ENCODE data around the gene THSD4. TPM values are rescaled to one million over a fixed set of nuclear protein-coding genes. Genes with fewer than 3 reads are reported as not detected.

THSD4 gene
- total RNA-seq, 1 donor from 2014 or later: 2.7 TPM

DNA sequence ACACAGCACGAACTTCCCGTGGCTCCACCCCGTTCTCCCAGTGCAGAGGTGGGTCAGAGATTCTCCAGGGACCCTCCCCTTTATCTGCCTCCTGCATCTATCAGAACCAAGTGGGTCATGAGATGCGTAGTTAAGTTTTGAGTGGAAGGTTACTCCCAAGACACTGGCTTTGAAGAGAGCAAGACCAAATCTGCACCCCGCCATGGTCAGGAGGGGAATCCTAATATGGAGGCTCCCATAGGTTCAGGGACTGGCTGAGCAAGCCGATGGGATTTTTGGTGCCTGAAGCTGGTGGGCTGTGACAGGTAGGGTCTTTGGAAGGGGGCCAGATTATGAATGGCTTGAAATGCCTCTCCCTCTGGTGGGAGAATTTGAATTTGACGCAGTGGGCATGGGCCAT lies 488.1 kb downstream of the THSD4 start:
- DNase-seq (ENCODE audit: low read depth): no peak

DNA sequence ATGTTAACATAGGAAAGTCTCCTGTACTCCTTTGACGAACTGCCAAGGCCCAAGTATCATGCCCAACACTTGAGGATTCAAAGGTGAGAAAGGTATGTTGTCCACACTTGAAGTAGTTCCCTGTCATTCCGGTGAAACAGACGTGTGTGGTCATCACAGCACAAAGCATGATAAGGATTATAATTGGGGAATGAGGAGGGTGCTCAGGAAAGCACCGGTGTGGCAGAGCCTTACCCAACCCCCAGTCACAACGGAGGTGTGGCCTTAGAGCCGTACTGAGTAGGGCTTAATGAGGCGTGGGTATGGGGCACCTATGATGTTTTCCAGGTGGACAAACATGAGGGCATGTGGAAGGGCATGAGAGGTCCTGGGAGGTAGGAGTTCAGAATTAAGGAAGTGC lies 492.1 kb downstream of the THSD4 start:
- no peak for DNase-seq (ENCODE audit: low read depth)

DNA sequence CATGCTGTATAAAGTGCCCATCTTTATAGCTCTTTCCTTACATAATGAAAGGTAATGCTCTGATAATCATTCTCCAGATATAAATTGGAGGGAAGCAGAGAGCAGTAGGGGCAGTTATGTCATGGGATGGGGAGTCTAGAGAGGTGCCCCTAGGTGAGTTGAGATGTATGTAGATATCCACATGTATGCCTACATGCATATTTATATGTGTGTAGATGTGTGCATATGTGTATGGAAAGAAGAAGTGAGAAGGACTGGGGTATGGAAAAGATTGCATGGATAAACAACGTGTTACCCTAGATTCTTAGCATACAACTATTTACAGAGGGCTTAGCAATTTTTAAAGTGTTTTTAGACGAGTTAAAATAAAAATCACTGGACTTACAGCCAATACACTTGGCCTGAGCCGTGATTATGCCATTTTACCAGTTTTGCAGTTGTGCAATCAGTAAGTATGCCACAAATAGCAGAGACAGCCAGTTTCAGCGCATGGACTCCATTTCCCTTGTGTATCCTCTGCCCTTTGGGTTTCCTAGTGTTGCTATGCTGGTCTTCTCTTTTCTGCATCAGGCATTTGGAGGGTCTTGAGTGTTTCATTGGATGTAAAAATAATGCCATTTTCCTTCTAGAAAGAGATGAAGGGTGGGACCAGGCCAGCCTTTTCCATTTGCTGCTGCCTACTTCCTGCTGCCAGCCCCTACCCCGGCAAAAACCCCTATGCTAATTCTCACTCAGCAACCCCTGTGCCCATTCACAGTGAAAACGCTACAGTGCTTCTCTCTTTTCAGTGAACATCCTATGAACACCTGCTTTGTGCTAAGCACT lies 495.7 kb downstream of the THSD4 start:
- DNase-seq (ENCODE audit: low read depth): no peak

DNA sequence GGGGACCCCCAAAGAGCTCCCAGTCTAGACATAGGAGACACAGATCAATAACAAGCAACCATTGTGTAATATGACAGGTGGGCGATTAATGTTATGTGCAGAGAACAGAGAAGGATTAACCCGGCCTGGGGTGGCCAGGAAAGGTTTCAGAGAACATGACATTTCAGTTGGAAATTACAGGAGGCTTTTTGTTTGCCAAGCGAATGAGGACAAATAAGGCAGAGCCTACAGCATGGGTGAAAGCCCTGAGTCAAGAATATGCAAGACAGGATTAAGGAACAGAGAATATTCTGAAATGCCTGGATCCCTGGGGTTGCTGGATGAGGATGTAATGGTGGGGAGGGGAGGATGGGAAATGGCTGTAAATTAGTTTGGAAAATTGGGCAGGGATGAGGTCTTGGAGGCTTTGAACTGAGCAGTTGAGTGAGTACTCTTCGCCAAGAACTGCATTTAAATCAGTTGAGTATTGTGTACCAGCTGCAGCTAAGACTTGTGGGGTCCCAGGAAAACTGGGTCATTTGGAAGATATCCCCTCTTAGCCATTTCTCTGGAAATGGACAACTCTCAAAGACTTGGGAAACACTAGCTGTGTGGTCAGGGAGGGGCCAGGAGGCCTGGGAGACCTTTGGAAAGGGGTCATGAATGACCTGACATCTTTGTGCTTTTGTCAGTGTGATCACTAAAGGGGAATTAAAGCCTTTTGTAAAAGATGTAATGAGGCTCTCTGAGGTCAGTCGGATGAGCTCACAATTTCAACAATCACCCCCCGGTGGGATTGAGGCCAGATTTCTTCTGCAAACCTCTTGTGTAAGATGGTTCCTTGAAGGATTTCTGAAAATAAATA lies 496.5 kb downstream of the THSD4 start:
- no peak for DNase-seq (ENCODE audit: low read depth)

DNA sequence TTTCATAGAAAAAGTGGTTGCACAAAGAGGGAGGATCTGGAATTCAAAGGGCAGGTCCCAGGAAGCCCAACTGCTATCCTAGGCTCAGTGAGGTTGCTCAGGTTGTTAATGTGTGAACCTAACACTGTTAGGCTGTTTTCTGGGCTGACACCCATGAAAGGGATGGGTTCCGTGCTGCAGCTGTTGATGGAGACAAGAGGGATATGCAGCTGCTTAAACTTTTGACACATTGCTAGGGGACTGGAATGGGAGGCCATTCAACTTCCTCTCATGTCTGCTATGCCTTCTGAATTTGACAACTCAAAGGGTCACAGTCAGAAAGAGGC lies 497.1 kb downstream of the THSD4 start:
- peak; percentile 59 for DNase-seq (ENCODE audit: low read depth)

DNA sequence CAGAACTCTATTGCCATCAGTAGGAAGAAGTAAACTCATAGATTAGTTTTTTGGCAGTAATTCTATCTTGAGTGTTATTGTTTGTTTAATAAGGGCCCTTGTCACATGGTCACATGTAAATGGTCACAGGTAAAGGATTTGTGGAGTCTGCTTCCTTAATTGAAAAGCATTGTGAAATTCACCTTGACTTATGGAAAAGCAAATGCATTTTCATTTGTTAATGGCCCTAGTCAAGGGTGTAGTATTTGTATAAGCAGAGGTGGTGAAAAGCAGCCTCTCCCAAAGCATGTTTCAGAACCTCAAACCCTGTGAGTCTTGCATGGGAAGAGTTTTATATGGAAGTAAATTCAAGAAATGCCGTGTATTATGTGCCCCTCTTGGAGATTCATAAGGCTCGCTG lies 497.6 kb downstream of the THSD4 start:
- DNase-seq (ENCODE audit: low read depth): no peak

DNA sequence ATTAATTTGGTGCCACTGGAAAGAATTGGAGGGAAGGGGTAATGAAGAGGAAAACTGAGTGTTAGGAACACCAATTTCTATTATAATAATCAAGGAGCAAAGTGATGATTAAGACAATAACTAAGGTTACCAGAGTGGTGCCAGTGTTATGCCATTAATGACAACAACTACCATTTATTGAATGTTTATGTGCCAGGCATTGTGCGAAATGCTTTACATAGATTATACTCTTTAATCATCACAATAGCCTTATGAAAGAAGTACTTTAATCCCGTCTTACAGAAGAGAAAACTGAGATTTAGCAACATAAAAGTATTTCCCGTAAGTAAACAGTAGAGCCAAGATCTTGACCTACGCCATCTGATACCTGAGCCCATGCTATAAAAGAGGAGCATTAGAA lies 507.8 kb downstream of the THSD4 start:
- no peak for DNase-seq (ENCODE audit: low read depth)

DNA sequence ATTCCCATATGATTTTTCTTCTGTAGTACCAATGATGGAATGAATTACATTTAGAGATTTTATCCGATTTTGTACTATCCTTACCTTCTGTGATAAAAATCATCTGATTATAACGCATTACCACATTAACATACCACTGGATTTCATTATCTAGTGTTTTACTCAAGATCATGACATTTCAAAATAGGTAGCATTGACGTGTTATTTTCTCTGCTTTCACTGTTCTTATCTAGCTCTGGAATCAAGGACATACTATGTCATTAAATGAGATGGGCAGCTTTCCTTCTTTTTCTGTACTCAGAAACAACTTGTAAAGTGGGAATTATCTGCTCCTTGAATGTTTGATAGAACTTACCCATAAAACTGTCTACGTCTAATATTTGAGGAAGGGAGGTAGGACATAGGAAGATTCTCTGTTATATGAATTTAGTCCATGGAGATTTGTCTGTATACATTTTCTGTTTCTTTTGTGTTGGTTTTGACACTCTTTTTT lies 511.4 kb downstream of the THSD4 start:
- no peak for DNase-seq (ENCODE audit: low read depth)

DNA sequence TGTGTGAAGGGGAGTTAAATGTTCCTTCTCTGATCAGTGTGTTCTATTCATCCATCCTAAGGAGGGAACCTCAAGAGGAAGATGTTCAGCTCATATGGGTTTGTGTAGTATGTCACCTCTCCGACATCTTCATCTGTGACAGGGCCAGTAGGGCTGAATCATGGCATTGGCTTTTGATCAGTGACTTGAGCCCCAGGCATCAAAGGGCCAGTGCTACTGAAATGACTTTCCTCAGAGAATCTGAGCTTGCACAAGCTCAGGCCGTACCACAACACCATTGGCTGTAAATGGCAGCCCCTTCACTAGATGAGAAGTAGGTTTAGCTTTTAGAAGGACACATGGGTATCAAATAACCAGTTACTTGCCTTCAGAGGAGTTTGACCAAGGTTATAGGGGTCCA lies 511.9 kb downstream of the THSD4 start:
- no peak for DNase-seq (ENCODE audit: low read depth)

DNA sequence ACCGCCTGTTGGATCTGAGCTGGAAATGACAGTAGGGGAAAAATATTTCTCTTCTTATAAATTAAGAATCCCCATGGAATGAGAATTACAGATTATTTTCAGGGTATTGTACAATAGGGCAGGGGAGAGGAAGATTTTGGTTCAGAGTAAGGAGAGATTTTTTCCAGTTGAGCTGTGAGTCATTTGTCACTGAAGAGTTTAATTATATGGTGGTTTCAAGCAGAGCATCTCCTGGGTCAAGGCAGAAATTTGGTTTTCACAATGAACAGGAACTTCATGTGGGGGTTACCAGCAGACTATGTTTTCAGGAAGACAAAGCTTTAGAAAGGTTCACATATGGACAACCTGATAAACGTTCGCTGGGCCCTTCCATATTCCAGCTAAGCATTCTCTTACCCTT lies 512.3 kb downstream of the THSD4 start:
- DNase-seq (ENCODE audit: low read depth): no peak

DNA sequence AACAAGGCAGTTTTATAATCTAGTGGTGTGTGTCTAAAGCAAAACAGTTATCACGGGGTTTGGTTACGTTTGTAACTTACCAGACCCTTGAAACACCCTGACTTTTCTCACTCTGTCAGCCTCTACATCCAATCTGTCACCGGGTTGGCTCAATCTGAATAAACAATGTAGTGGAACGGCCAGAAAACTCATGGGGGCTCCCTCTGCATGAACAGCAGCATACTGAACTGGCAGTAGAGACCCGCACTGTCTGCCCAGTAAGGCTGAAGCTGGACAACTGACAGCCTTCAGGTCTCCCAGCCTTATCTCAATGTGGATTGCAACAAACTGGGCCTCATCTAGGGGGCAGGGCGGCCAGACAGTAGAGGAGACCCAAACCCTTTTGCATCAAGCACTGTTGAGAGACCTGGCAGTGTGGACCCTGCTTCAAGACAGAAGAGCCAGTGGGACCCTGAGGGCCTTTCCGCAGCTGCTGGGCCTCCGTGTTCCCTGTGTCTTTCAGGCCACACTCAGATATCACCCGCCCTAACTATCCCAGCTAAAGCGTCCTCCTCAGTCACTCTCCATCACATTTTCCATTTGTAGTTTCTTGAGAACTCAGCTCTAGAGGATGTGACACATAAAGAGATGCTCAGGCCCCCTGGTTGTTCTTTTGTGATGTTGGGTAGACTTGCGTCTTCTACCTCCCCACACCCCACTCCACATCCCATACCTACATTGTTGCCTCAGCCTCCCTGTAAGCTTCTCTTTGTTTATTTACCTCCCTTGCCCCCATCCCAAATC lies 513.9 kb downstream of the THSD4 start:
- DNase-seq (ENCODE audit: low read depth): no peak

DNA sequence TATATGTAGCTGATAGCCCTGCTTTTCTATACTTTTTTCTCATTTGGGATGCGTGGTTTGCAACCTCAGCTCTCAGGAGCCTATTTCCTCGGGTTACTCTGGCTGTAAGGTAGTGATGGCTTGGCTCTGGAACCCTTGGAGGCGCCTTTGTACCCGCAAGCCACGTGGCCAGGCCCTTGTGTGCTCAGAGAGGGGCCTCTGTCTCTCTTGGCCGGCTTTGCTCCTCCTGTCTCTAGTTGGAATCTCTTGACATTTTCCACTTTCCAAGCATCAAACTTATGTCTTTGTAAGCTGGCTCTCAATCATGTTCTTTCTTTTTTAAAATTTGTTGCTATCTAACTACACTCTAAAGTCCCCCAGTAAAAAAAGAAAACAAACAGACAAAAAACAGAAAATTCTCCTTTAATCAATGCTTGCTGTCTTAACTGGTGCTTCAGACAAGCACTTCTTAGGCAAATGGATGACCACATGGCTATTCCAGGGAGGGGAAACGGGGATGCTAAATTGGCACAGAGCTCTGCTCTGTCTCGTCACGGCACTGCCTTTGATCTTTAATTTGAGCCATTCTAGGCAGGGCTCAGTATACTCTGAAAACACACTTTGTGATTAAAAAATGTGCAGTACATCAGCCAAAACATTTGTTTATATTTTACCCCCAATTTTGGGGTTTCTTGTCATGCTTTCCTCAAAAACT lies 514.7 kb downstream of the THSD4 start:
- no peak for DNase-seq (ENCODE audit: low read depth)

DNA sequence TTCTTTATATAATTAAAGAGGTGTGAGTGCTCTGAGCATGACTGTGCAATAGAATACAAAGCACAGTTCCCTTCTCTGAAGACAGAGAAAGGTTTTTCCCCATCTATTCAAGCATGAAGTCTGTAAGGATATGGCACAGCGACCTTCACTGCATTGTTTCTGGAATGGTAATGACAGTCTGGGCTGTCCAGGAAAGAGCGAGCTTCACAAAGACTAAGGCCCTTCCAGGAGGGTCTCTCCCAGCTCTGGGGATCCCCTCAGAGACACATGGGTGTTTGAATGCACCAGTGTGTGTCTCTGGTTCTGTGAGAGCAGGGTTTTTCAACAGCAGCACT lies 515.2 kb downstream of the THSD4 start:
- no peak for DNase-seq (ENCODE audit: low read depth)

DNA sequence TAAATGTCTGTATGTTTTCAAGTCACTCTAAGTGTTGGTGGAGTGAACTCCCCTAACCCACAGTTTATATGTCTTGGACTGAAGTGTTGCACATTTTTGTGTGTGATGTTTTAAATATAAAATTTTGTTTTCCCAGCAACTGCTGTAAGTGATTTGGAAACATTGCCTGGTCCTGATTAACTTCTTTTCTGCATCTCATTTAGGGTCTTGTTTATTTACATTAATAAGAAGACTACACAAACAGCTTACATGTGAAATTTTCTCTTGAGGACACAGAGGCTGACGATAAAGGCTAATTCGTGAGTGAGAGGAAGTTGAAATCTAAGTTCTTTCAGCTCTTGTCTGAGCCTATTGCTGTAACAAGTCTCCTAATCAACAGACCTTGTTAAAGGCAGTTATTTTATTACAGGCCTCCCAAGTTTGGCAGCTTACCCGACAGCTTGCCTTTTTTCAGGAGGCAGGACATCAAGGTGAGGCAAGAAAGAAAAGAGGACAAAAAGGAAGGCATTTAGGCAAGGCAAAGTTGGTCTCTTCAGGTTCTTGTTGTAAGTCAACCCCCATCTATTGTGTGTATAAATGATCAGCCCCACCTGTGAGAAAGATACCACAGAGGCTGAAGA lies 517.4 kb downstream of the THSD4 start:
- no peak for DNase-seq (ENCODE audit: low read depth)

DNA sequence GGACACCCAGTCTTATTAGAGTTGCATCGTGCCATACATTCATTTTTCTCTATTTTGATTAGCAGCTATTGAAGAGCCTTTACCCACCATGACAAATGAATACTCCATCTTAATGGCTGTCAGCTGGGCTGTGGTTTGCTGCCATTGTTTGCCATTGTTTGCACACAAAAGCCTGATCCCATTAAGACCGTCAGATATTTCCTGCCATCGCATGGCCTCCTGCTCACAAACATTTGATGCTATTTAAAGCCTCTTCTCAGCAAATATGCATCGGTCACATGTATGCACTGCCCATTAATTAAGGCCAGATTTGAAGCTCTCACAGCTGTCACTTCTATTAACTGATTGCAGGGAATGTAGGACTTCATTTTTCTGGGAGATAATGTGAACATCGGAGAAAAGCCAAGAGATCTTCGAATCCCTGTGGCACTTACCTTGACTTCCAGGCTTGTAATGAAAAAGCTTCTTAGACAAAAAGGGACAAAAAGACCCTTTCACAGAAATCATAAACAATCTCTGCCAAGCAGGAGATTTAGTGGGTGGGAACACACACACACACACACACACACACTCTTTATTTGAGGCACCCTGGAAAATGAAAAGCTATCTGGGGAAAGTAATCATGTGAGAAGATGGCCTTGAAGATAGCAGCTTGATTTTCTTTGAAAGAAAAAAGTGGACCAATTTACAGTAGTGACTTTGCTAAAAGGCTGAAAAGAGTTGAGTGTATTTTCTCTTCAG lies 519.7 kb downstream of the THSD4 start:
- peak; percentile 60 for DNase-seq (ENCODE audit: low read depth)

DNA sequence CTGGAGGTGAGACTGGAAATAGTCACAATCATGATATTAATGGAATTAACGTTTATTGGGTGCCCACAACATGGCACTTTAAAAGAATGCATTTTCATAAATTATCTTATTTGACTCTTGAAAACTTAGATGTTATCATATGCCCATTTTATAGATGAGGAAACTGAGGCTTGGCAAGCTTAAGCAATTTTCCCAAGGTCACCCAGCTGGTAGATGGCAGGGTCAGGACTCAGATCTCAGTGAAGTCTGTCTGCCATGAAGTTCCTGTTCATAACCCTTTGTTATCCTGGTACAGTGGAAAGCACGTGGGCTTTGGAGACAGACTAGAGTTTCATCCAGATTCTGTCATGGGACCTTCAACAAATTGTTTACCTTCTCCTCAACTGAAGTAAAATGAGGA lies 520.5 kb downstream of the THSD4 start:
- no peak for DNase-seq (ENCODE audit: low read depth)

DNA sequence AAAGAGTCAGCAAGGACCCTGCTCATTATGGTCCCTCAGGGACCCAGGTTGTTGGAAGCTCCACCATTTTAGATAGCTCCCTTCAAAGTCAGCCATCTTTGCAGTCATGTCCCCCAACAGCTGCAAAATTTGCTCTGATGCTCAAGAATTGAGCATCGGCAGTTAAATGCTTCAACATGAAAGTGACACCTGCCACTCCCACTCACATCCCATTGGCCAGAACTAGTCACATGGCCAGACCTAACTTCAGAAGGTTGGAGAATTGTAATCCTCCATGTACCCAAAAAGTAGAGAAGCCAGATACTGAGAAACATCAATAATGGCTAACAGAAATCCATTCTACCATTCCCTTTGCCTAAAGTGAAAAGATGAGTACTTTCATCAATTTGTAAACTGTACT lies 523.6 kb downstream of the THSD4 start:
- DNase-seq (ENCODE audit: low read depth): peak; percentile 5

DNA sequence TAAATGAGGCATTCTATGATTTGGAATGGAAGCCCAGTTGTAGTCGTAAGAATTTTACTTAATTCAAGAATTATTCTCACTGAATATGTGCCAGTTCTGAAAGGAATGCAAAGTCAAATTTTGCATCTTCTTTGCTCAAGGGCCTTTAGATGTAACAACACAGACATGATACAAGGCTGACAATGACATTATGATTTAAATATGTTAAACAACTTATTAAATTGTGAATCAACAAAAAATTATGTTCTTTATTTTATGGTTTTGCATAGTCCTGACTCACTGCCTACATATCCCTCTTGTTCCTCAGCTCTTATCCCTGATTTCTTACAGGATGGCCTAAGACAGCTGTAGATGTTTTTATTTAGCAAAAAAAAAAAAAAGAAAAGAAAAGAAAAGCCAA lies 524.2 kb downstream of the THSD4 start:
- peak; percentile 9 for DNase-seq (ENCODE audit: low read depth)

DNA sequence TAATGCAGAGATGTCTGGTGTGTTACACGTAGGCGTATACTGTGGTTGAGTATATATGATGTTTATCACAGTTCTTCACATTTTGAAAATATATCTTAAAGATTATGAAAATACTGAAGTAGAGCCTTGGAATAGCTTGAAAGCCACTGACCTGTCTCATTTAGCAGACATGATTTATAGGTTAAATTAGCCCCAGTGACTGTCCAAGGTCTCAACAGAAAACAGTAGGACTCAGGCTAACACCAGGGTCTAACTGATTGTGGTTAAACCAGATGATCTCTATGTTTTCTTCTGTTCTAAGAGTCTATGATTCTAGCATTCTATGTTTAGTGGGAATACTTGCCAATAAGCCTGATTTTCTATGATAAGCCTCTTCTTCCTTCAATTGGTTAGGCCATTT lies 528.6 kb downstream of the THSD4 start:
- DNase-seq (ENCODE audit: low read depth): no peak
